Measurements from ENCODE around the gene LRRC8D.

- no peak for TF ChIP-seq CTCF (IDR thresholded peaks at IDR 0.05)
- no peak for TF ChIP-seq POLR2AphosphoS5 (IDR thresholded peaks at IDR 0.05)
- no peak for TF ChIP-seq EP300 (IDR thresholded peaks at IDR 0.05)
These were observed 20.7 kb upstream of the LRRC8D start for GRCh38 chr1:89800022-89800655.

All from stomach (tissue), 4 donors.